Measurements from ENCODE around the gene CBARP. TPM values are rescaled to one million over a fixed set of nuclear protein-coding genes. Genes with fewer than 3 reads are reported as not detected.

The CBARP gene
- total and polyA plus RNA-seq, 9 of the 15 experiments (the other 6 are each of a cell fraction or from before 2014, with no cell fraction given) = 0.03 to 8.9 (median 1.2) TPM; not detected in 1

GRCh38 chr19:1274081-1274851 is 36.5 kb upstream of the CBARP start (continued):
- no peak for TF ChIP-seq ZNF592 (IDR thresholded peaks at IDR 0.05)
- no peak for TF ChIP-seq RAD21 (CRISPR knock-in tag; conservative IDR thresholded peaks at IDR 0.05 in 1 of 2, IDR thresholded peaks at IDR 0.05 in 1 of 2)
- no peak for TF ChIP-seq ILK (tag; IDR thresholded peaks at IDR 0.05; ENCODE audit: borderline replicate concordance, low read depth)
- TF ChIP-seq EGR1 (conservative IDR thresholded peaks at IDR 0.05) = no peak
- TF ChIP-seq ZNF778 (CRISPR knock-in tag; IDR thresholded peaks at IDR 0.05) = no peak
- no peak for TF ChIP-seq ZNF696 (CRISPR knock-in tag; conservative IDR thresholded peaks at IDR 0.05)
- TF ChIP-seq OTX1 (CRISPR knock-in tag; IDR thresholded peaks at IDR 0.05) = no peak
- TF ChIP-seq FOXA3 (CRISPR knock-in tag; conservative IDR thresholded peaks at IDR 0.05 in 1 of 2, IDR thresholded peaks at IDR 0.05 in 1 of 2) = no peak
- TF ChIP-seq HNRNPK (IDR thresholded peaks at IDR 0.05; ENCODE audit: low read depth, low read length, poor library complexity, severe bottlenecking) = no peak
- no peak for TF ChIP-seq ATF6 (CRISPR knock-in tag; IDR thresholded peaks at IDR 0.05)
- no peak for TF ChIP-seq XRCC3 (IDR thresholded peaks at IDR 0.05)
- TF ChIP-seq ZC3H8 (IDR thresholded peaks at IDR 0.05) = no peak
- no peak for TF ChIP-seq KLF16 (IDR thresholded peaks at IDR 0.05)
- TF ChIP-seq ZBTB7A (IDR thresholded peaks at IDR 0.05; ENCODE audit: borderline replicate concordance, control insufficient read depth, low read depth, low read length) = peak; percentile 89
- TF ChIP-seq PHB2 (IDR thresholded peaks at IDR 0.05; ENCODE audit: low read depth) = no peak
- TF ChIP-seq RNF219 (CRISPR knock-in tag; IDR thresholded peaks at IDR 0.05) = no peak
- no peak for TF ChIP-seq ZSCAN32 (CRISPR knock-in tag; IDR thresholded peaks at IDR 0.05)
- peak; percentile 4 for TF ChIP-seq RBBP5 (IDR thresholded peaks at IDR 0.05; ENCODE audit: borderline replicate concordance, insufficient read depth, low read length, poor library complexity, severe bottlenecking)

Measured in K562 (cell line).